HepG2 (cell line): ENCODE data around the gene RPL36AL. TPM values are rescaled to one million over a fixed set of nuclear protein-coding genes. Genes with fewer than 3 reads are reported as not detected.

ENCODE experiments used
- AHR ChIP-seq: IDR thresholded peaks from 2 replicates; pipeline ENCODE4 v1.6.1; 2018; ENCODE audit warnings: missing genetic modification reagents, missing compliant biosample characterization
- CCDC6 ChIP-seq: sonication (generic); formaldehyde crosslinking; IDR thresholded peaks from 2 replicates; pipeline ENCODE4 v1.8.1; 2022; ENCODE audit warnings: mild to moderate bottlenecking, missing genetic modification reagents, moderate library complexity
- DPF2 ChIP-seq: sonication (generic); formaldehyde crosslinking; IDR thresholded peaks from 2 replicates; pipeline ENCODE4 v1.4.0; 2020; ENCODE audit warnings: mild to moderate bottlenecking, low read depth, missing genetic modification reagents, borderline replicate concordance
- EEA1 ChIP-seq: sonication (generic); formaldehyde crosslinking; IDR thresholded peaks from 2 replicates; pipeline ENCODE4 v1.5.1; 2020; ENCODE audit warnings: mild to moderate bottlenecking, missing genetic modification reagents, borderline replicate concordance
- HCFC1 ChIP-seq: fragments of 150-350 bp; IDR thresholded peaks from 2 replicates; pipeline ENCODE4 v1.6.1; 2014; ENCODE audit warnings: low read depth, low read length
- MTF1 ChIP-seq: sonication (generic); formaldehyde crosslinking; IDR thresholded peaks from 2 replicates; pipeline ENCODE4 v1.5.0; 2020; ENCODE audit warnings: missing genetic modification reagents
- SOX6 ChIP-seq, 2 experiments: fragments of 450-650 bp in 1 of 2; sonication (generic) in 1 of 2; formaldehyde crosslinking in 1 of 2; IDR thresholded peaks; 2 replicates each; pipeline versions ENCODE4 v1.4.0 to v1.6.1; 2017 to 2020; ENCODE audit warnings: antibody characterized with exemption in 1 of 2, mild to moderate bottlenecking in 1 of 2, missing genetic modification reagents in 1 of 2
- SP1 ChIP-seq, 2 experiments: fragments of 450-650 bp in 1 of 2; sonication (generic) in 1 of 2; formaldehyde crosslinking in 1 of 2; IDR thresholded peaks; 2 replicates each; pipeline versions ENCODE4 v1.4.0 to v1.6.1; 2016 to 2020; ENCODE audit warnings: missing genetic modification reagents in 1 of 2
- ZBTB21 ChIP-seq: sonication (generic); formaldehyde crosslinking; IDR thresholded peaks from 2 replicates; pipeline ENCODE4 v1.4.0; 2020; ENCODE audit warnings: missing genetic modification reagents
- ZBTB7B ChIP-seq: sonication (generic); formaldehyde crosslinking; IDR thresholded peaks from 2 replicates; pipeline ENCODE4 v1.4.0; 2020; ENCODE audit warnings: missing genetic modification reagents
- ZBTB8A ChIP-seq: sonication (generic); formaldehyde crosslinking; IDR thresholded peaks from 2 replicates; pipeline ENCODE4 v1.4.0; 2020; ENCODE audit warnings: mild to moderate bottlenecking, low read depth, missing genetic modification reagents, borderline replicate concordance
- ZFP36L1 ChIP-seq: sonication (generic); formaldehyde crosslinking; IDR thresholded peaks from 2 replicates; pipeline ENCODE4 v1.8.0; 2022; ENCODE audit warnings: mild to moderate bottlenecking, missing genetic modification reagents, moderate library complexity
- ZKSCAN8 ChIP-seq: IDR thresholded peaks from 2 replicates; pipeline ENCODE4 v1.6.1; 2016; ENCODE audit warnings: borderline replicate concordance, missing genetic modification reagents, missing compliant biosample characterization
- ZNF136 ChIP-seq: sonication (generic); formaldehyde crosslinking; IDR thresholded peaks from 2 replicates; pipeline ENCODE4 v1.8.1; 2022; ENCODE audit warnings: low read depth, mild to moderate bottlenecking, moderate library complexity, missing genetic modification reagents
- ZNF274 ChIP-seq: sonication (generic); formaldehyde crosslinking; IDR thresholded peaks from 2 replicates; pipeline ENCODE4 v1.5.1; 2020; ENCODE audit warnings: mild to moderate bottlenecking, missing genetic modification reagents
- ZNF572 ChIP-seq: sonication (generic); formaldehyde crosslinking; IDR thresholded peaks from 2 replicates; pipeline ENCODE4 v1.5.1; 2020; ENCODE audit warnings: mild to moderate bottlenecking, missing genetic modification reagents
- ZNF619 ChIP-seq: sonication (generic); formaldehyde crosslinking; IDR thresholded peaks from 2 replicates; pipeline ENCODE4 v1.4.0; 2020; ENCODE audit warnings: mild to moderate bottlenecking, missing genetic modification reagents
- ZNF781 ChIP-seq: sonication (generic); formaldehyde crosslinking; IDR thresholded peaks from 2 replicates; pipeline ENCODE4 v1.5.1; 2020; ENCODE audit warnings: borderline replicate concordance, mild to moderate bottlenecking, missing genetic modification reagents; ENCODE audit errors: not compliant biosample characterization
- polyA plus RNA-seq, 8 experiments: library from polyadenylated mRNA; depleted of rRNA in 3 of 8; stranded (reverse) in 7 of 8; unstranded in 1 of 8; fragments of >200 nt; fragmentation: Illumina TruSeq in 4 of 8; extraction: Trizol in 4 of 8; gene quantifications; 2 replicates each; pipeline versions ENCODE4 v1.2.1 to v1.2.3, GENCODE V29; 2011 to 2016; ENCODE audit warnings: low read depth in 4 of 8, missing spikeins in 1 of 8, mixed read lengths in 1 of 8; ENCODE audit not compliant: insufficient read depth in 1 of 8
- total RNA-seq, 5 experiments: library from RNA; depleted of rRNA; stranded (reverse); fragments of >200 nt; fragmentation: Illumina TruSeq; extraction: Trizol; gene quantifications; 2 replicates each; pipeline ENCODE4 v1.2.3, GENCODE V29; 2016; ENCODE audit warnings: low read depth in 1 of 5
- TF ChIP-seq, protein P1 (sequence below): sonication (generic); formaldehyde crosslinking; IDR thresholded peaks from 2 replicates; pipeline ENCODE4 v1.4.0; 2020; ENCODE audit warnings: missing genetic modification reagents
- TF ChIP-seq, protein P2 (sequence below): sonication (generic); formaldehyde crosslinking; IDR thresholded peaks from 2 replicates; pipeline ENCODE4 v1.8.0; 2022; ENCODE audit warnings: mild to moderate bottlenecking, missing genetic modification reagents, moderate library complexity
- TF ChIP-seq, protein P3 (sequence below): IDR thresholded peaks from 2 replicates; pipeline ENCODE4 v1.6.1; 2016; ENCODE audit warnings: mild to moderate bottlenecking, missing biosample characterization, missing genetic modification reagents

RPL36AL gene
- total and polyA plus RNA-seq, 2 of the 13 experiments (the other 11 are each of a cell fraction or from before 2014, with no cell fraction given), result 90.0 to 294 TPM

DNA sequence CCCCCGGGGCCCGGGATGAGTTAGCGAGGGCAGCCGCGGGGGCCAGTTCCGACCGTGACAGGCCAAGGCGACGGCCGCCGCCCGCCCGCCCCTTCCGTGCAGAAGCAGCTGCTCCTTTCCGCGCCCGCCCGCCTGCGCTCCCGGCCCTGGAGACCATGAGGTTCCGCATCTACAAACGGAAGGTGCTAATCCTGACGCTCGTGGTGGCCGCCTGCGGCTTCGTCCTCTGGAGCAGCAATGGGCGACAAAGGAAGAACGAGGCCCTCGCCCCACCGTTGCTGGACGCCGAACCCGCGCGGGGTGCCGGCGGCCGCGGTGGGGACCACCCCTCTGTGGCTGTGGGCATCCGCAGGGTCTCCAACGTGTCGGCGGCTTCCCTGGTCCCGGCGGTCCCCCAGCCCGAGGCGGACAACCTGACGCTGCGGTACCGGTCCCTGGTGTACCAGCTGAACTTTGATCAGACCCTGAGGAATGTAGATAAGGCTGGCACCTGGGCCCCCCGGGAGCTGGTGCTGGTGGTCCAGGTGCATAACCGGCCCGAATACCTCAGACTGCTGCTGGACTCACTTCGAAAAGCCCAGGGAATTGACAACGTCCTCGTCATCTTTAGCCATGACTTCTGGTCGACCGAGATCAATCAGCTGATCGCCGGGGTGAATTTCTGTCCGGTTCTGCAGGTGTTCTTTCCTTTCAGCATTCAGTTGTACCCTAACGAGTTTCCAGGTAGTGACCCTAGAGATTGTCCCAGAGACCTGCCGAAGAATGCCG lies 872 bp upstream of the RPL36AL start (continued):
- TF ChIP-seq SP1 (IDR thresholded peaks at IDR 0.05) (no peak), SP1 (CRISPR knock-in tag; IDR thresholded peaks at IDR 0.05) (no peak), ZFP36L1 (CRISPR knock-in tag) (peak; percentile 77; the same call in 1 of the 2 replicates), ZKSCAN8 (CRISPR knock-in tag) (peak; percentile 6; the same call in 1 of the 2 replicates), CCDC6 (CRISPR knock-in tag) (peak; percentile 9; the same call in 1 of the 2 replicates), ZBTB8A (no peak), EEA1 (CRISPR knock-in tag) (no peak), ZNF619 (no peak), SOX6 (IDR thresholded peaks at IDR 0.05) (no peak), SOX6 (CRISPR knock-in tag; IDR thresholded peaks at IDR 0.05) (0 out of 2 replicates have a peak, but pooled peaks have one; percentile 1), ZNF274 (CRISPR knock-in tag) (peak; percentile 77; the same call in 1 of the 2 replicates), ZNF572 (CRISPR knock-in tag) (no peak), ZNF136 (0 out of 2 replicates have a peak, but pooled peaks have one; percentile 50), MTF1 (CRISPR knock-in tag) (0 out of 2 replicates have a peak, but pooled peaks have one; percentile 11), AHR (CRISPR knock-in tag) (0 out of 2 replicates have a peak, but pooled peaks have one; percentile 11), DPF2 (CRISPR knock-in tag) (0 out of 2 replicates have a peak, but pooled peaks have one; percentile 14), HCFC1 (no peak), ZNF781 (CRISPR knock-in tag) (peak; percentile 13), ZBTB7B (CRISPR knock-in tag) (peak; percentile 82; the same call in 1 of the 2 replicates), ZBTB21 (CRISPR knock-in tag) (no peak)
- TF ChIP-seq, protein P1, sequence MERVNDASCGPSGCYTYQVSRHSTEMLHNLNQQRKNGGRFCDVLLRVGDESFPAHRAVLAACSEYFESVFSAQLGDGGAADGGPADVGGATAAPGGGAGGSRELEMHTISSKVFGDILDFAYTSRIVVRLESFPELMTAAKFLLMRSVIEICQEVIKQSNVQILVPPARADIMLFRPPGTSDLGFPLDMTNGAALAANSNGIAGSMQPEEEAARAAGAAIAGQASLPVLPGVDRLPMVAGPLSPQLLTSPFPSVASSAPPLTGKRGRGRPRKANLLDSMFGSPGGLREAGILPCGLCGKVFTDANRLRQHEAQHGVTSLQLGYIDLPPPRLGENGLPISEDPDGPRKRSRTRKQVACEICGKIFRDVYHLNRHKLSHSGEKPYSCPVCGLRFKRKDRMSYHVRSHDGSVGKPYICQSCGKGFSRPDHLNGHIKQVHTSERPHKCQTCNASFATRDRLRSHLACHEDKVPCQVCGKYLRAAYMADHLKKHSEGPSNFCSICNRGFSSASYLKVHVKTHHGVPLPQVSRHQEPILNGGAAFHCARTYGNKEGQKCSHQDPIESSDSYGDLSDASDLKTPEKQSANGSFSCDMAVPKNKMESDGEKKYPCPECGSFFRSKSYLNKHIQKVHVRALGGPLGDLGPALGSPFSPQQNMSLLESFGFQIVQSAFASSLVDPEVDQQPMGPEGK (CRISPR knock-in tag), result no peak
- TF ChIP-seq, protein P2, sequence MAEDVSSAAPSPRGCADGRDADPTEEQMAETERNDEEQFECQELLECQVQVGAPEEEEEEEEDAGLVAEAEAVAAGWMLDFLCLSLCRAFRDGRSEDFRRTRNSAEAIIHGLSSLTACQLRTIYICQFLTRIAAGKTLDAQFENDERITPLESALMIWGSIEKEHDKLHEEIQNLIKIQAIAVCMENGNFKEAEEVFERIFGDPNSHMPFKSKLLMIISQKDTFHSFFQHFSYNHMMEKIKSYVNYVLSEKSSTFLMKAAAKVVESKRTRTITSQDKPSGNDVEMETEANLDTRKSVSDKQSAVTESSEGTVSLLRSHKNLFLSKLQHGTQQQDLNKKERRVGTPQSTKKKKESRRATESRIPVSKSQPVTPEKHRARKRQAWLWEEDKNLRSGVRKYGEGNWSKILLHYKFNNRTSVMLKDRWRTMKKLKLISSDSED (CRISPR knock-in tag), result peak; percentile 73; the same call in 1 of the 2 replicates
- TF ChIP-seq, protein P3, sequence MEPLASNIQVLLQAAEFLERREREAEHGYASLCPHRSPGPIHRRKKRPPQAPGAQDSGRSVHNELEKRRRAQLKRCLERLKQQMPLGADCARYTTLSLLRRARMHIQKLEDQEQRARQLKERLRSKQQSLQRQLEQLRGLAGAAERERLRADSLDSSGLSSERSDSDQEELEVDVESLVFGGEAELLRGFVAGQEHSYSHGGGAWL (CRISPR knock-in tag), result peak; percentile 9; the same call in 1 of the 2 replicates
